NK-92 (cell line): Measurements from ENCODE around the gene CSK.

ENCODE experiments used
- DNase-seq: peaks from one replicate; lab custom pipeline; 2025; ENCODE audit not compliant: unreplicated experiment; lab: John Stamatoyannopoulos, UW

CSK gene

GRCh38 chr15:74786551-74787165 is 4.8 kb downstream of the CSK start:
- DNase-seq, result no peak

- peak; percentile 62 for DNase-seq
These were observed 5.6 kb downstream of the CSK start for GRCh38 chr15:74787251-74788041.

GRCh38 chr15:74788042-74788682 is 6.3 kb downstream of the CSK start:
- DNase-seq, result no peak

DNA sequence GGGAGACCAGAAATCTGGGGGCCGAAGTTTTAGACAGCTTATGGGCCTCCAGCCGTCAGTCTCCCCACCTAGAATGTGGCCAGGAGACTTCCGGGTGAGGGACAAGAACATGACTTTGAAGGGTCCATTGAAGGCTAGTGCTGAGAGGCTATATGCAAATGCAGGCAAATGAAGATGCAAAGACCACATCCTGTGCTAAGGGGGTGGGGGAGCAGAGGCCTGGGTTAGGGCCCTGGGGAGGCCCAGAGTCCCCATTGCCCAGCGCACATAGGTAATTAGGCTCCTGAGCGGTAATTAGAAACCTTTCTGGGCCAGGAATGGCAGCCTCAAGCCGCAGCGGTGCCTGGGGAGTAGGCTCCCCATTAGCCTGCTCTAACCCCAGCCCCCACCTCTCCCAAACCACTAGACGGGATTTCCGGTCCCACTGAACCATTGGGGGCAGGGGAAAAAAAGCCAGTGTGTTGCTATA is 6.8 kb downstream of the CSK start:
- DNase-seq, result no peak

GRCh38 chr15:74789171-74789631 is 7.3 kb downstream of the CSK start:
- DNase-seq, result no peak

GRCh38 chr15:74789741-74790079 is 7.8 kb downstream of the CSK start:
- no peak for DNase-seq

DNA sequence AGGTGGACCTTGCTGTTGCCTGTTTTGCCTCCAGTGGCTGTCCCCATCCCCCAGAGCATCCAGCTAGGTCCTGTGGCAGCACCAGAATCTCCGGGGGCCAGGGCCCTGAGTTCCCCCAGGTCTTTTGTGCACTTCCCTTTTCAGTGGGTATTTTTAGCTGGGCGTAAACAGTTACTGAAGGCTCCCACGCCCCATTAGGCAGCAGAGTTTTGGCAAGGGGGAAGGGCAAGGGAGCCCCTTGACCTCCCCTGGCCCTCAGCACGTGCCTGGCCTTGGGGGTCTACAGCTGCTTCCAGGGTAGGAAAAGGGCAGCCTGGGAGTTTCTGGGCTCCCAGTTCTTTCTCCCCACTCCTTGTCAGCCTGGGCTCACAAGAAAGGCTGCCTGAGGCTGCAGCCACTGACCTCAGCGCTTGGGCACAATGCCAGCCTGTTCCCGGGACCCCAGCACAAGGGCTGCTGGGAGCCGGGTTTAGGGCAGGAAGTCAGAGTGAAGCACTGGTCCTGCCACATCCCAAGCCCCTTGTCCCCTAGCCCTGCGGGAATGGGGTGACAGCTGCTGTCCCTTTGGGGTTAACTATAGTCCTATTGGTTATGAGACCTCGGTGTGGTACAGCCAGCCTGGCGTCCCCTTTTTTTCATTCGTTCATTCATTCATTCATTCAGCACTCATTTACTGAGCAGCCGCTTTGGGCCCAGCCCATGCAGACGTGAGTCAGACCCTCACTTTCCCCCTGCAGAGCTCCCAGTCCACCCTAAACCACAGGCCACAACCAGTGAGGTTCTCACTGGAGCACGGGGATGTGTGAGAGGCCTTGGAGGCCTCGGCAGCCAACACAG is 8.4 kb downstream of the CSK start:
- no peak for DNase-seq

DNA sequence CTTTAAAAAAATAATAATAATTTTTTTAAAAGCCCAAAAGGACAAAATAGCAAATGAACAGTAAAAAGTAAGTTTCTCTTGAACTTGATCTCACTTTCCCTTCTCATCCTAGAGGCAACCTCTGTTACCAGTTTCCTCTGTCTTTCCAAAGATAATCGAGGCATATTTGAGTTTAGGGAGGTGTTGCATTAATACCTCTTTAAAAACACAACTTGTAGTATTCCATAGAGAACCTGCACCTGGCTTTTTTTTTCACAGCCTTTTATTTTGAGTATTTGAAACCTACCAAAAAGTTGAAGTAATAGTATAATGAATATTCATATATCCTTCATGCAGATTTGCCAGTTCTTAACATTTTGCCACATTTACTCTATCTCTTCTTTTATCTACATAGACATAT is 9.1 kb downstream of the CSK start:
- DNase-seq, result no peak

- no peak for DNase-seq
These were observed 9.8 kb downstream of the CSK start for GRCh38 chr15:74791667-74792066.

DNA sequence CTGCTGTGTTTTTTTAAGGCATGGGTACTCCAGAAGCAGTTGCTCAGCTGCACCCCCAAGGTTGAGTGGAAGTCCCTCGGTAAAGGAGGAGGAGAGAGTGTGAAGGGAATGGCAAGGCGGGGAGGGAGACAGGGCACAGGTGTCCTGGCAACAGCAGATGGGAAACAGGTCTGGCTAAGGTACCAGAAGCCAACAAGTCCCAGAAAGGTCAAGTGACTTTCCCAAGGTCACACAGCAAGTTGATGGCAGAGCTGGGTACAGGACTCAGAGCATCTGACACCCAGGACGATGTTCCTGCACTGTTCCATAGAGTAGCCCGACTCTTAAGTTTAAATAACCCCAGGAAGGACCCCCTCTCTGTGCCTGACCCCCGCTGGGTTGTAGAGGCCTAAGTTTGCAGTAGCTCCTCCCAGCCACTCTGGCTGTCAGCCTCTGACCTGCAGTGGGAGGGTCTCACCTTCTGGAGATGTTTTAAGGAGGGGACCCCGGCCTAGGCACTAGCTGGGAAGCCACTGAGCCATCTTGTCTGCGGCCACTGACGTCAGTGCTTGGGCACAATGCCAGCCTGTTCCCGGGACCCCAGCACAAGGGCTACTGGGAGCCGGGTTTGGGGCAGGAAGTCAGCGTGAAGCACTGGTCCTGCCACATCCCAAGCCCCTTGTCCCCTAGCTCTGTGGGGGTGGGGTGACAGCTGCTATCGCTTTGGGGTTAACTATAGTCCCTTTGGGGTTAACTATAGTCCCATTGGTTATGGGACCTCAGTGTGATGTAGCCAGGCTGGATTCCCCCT is 10.5 kb downstream of the CSK start:
- no peak for DNase-seq

DNA sequence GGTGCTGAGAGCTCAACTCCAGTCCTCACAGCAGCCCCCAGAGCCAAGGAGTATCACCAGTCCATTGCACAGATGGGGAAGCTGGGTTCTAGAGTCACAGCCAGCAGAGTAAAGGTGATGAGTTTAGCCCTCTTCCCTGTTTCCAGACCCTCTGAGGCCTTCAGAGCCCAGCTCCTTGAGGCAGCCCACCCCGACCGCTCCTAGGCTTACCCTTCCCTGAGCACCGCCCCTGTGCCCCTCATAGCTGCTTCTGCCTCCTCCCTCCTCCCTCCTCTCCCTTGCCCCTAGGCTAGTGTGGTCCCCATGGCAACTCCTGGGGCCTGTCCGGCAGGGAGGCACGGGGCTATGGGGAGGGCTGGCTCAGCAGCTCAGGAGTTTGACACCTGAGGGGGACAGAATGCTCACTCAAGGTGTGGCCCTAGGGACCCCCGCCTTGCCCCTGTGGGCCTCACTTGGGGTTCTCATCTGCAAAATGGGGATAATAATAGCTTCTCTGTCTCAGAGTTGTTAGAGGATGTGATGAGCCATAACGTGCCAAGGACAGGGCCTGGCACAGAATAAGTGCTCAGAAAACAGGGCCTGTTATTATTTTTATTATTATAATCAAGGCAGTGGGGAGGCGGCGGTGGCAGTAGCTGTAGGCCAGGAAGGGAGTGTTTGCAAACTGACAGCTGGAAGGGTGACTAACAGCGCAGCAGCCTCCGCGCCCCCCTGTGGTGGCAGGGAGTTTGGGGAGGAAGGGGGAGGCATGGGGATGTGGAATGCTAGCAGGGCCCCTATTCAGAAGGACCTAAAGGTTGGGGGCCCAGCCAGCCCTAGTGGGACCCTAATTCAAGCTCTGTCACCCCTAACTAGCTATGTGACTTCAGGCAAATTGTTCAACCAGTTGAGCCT is 11.5 kb downstream of the CSK start:
- DNase-seq, result no peak

DNA sequence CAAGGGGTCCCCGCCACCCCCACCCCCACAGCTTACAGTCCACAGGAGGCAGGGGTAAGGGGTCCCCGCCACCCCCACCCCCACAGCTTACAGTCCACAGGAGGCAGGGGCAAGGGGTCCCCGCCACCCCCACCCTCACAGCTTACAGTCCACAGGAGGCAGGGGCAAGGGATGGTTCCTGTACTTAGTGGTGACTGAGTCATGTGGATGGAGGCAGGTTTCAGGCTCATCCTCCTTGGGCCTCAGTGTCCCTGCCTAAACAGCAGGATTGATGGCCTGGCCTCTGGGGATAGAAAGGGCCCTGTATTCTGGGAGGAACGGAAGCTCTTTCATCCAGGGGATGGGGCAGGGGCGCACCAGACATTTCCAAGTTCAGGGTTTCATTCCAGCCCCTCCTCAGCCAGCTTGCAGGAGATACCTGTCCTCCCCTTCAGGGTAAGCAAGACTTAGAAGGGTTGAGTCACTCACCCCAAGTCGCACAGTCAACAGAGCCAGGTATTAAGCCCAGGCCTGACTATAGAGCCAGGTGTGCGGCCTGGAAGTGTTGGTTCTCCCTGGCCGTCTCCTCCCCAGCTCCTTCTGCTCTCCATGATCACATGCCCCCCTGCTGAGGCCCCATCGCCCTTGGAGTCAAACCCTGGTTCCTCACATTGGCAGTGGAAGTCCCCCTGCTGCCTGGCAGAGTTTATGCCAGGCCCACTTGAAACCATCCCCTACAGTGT is 12.5 kb downstream of the CSK start:
- no peak for DNase-seq

GRCh38 chr15:74794970-74795349 is 13.1 kb downstream of the CSK start:
- no peak for DNase-seq

DNA sequence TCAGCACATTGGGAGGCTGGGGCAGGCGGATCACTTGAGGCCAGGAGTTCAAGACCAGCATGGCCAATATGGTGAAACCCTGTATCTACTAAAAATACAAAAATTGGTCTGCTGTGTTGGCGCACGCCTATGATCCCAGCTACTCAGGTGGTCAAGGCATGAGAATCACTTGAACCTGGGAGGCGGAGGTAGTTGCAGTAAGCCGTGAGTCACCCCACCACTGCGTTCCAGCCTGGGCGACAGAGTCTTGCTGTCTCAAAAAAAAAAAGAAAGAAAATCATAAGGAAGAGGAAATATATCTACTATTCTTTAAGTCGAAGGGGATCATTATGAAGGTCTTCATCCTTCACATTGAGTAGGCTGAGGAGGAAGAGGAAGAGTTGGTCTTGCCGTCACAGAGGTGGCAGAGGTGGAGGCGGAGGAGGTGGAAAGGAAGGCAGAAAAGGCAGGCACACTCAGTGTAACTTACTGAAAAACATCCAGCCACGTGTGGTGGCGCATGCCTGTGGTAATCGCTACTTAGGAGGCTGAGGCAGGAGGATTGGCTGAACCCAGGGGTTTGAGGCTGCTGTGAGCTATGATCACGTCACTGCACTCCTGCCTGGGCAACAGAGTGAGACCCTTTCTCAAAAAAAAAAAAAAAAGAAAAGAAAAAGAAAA is 14.2 kb downstream of the CSK start:
- no peak for DNase-seq

DNA sequence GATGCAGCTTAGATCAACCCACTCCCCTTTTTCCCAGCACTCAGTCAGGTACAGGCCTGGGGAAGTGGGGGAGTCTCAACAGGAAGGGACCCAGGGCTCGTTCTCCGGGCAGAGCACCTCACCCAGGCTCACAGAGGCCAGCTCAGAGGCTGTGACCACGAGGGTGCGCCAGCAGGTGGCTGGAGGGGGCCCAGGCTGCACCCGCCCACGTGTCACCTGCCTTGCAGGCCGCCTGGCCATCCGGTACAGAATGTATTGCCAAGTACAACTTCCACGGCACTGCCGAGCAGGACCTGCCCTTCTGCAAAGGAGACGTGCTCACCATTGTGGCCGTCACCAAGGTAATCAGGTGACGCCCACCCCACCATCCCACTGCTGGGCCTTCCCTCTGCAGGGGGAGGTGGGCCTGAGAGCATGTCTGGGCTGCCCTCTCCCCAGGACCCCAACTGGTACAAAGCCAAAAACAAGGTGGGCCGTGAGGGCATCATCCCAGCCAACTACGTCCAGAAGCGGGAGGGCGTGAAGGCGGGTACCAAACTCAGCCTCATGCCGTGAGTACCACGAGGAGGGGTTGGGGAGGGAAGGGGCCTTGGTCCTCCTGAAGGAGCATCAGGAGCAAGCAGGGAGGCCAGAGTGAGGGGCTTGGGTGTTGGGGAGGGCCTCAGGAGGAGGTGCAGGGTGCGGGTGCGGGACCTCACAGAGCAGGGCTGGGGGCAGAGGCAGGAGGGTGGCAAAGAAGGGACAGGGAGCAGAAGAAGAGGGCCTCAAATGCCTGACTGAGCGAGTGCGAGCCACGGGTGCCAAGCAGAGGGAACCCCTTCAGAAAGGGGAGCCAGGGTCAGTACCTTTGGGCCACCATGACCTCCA is 16.7 kb downstream of the CSK start:
- no peak for DNase-seq

GRCh38 chr15:74799255-74799855 is 17.5 kb downstream of the CSK start:
- no peak for DNase-seq
